ENCODE data around the gene PLCL1. TPM values are rescaled to one million over a fixed set of nuclear protein-coding genes. Genes with fewer than 3 reads are reported as not detected.
A peak's percentile ranks its signal among the peaks of the same experiment; 100 is the strongest.

PLCL1 gene
- total and polyA plus RNA-seq, 2 donors (not counting 3 experiments of a cell fraction or from before 2014, with no cell fraction given) = 0.79 to 3.4 TPM

DNA sequence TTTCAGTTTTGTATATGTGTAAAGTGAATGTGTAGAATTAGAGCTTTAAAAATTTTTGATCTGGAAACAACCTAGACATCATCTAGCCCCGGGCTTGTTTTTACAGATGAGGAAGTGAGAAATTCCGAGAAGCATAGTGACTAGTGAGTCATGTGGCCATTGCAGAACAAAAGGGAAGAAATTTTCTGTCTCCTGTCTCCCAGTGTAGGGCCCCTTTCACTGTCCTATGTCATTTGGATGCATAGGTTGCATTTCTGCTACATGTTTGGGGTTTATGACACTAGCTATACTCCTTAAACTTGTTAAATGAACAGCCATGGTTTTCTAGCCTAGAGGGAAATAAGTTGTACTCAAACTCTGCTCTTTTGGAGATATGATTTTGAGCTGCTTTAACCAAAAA is 84.6 kb downstream of the PLCL1 start:
- CTCF ChIA-PET = interaction anchor here (1.3 kb wide), 1 partner anchor 238 kb away, joined by 5 read pairs; no protein-coding TSS in a partner anchor
- Histone ChIP-seq H3K27me3 (ENCODE audit: control insufficient read depth in 2 of 2, insufficient read depth in 2 of 2, low read length in 2 of 2) (no peaks in the 10 kb centered on the region), H3K36me3 (ENCODE audit: control insufficient read depth in 2 of 2, extremely low read depth in 1 of 2, insufficient read depth in 2 of 2, low read length in 2 of 2) (no peaks in the 10 kb centered on the region), H3K27ac (ENCODE audit: insufficient read depth, low read depth, low read length) (peak overlapping the region; percentile 34), H3K9me1 (replicated peaks; ENCODE audit: control insufficient read depth, extremely low read depth, insufficient read depth, low read length) (no peaks in the 10 kb centered on the region), H4K20me1 (replicated peaks; ENCODE audit: control insufficient read depth, extremely low read depth, insufficient read depth, low read length) (no peaks in the 10 kb centered on the region), H2AFZ (ENCODE audit: low read depth, low read length) (peak overlapping the region; percentile 92), H3K79me2 (ENCODE audit: control insufficient read depth, insufficient read depth, low read length) (no peaks in the 10 kb centered on the region), H3K4me1 (ENCODE audit: control insufficient read depth, extremely low read depth, insufficient read depth, low read length) (peaks cover 17% of the 10 kb centered on the region), H3K9me3 (replicated peaks; ENCODE audit: control insufficient read depth, insufficient read depth, low read length) (no peaks in the 10 kb centered on the region), H3K9ac (replicated peaks; ENCODE audit: extremely low read depth, insufficient read depth, low read length) (no peak overlapping the region), H3K4me2 (ENCODE audit: insufficient read depth, low read length) (peak overlapping the region; percentile 58), H3K4me3 (replicated peaks in 1 of 3; ENCODE audit: insufficient read depth in 1 of 3, low read depth in 1 of 3, low read length in 3 of 3) (no peak overlapping the region)
- dilution Hi-C loops (cut with MboI; ENCODE audit: extremely low pct_ligation_motif_present, low sequenced_read_pairs) (no loop called here), intact Hi-C loops (cut with micrococcal nuclease) (loop anchor here (1.0 kb wide), 1 partner anchor 85 kb away; the partner anchor contains the start of gene PLCL1)
- TF ChIP-seq JUN (IDR thresholded peaks at IDR 0.05; ENCODE audit: borderline replicate concordance, insufficient read depth, insufficient read length, low read depth) (peak; percentile 39), POLR2A (IDR thresholded peaks at IDR 0.05; ENCODE audit: low read depth, low read length) (no peak), FOS (IDR thresholded peaks at IDR 0.05; ENCODE audit: borderline replicate concordance, insufficient read depth, low read length) (peak; percentile 78)
- FAIRE-seq (peak; percentile 85), DNase-seq (ENCODE audit: low read depth, low spot score) (peak; percentile 77)
- BruUV-seq (replicated peaks) = no TSS peak
- POLR2A ChIA-PET = no interaction called here

DNA sequence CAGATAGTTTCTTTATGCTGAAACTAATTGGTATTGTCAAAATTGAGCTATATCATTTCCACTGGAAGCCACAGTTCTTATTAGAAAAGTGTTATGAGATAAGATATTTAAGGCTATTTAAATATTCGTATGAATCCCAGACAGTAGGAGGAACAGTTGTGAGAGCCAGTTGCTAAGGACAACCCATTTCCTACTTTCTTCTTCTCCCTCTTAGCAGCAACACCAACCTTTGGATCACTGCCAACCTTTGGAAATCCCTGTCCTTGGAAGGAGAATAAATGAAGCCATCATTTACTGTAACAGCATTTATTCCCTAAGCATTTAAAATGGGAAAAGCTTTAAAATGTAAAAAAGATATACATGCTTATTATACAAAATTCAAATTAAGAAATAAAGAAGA is 85.8 kb downstream of the PLCL1 start:
- intact Hi-C loops (cut with micrococcal nuclease) = no loop called here
- DNase-seq (ENCODE audit: low read depth, low spot score) (peak; percentile 62), FAIRE-seq (peak; percentile 66)
- H3K4me2 ChIP-seq (ENCODE audit: insufficient read depth, low read length) = no peak overlapping the region
- TF ChIP-seq MYC (IDR thresholded peaks at IDR 0.05; ENCODE audit: low read depth, low read length) (no peak), FOS (IDR thresholded peaks at IDR 0.05; ENCODE audit: borderline replicate concordance, insufficient read depth, low read length) (no peak)
- H3K36me3 ChIP-seq (ENCODE audit: control insufficient read depth in 2 of 2, extremely low read depth in 1 of 2, insufficient read depth in 2 of 2, low read length in 2 of 2) = no peaks in the 10 kb centered on the region
- CTCF ChIA-PET = interaction anchor here (1.1 kb wide), 1 partner anchor 11 kb away, joined by 3 read pairs; no protein-coding TSS in a partner anchor
- no peaks in the 10 kb centered on the region for H3K9me3 ChIP-seq (replicated peaks; ENCODE audit: control insufficient read depth, insufficient read depth, low read length)
- H2AFZ ChIP-seq (ENCODE audit: low read depth, low read length) = no peak overlapping the region
- dilution Hi-C loops (cut with MboI; ENCODE audit: extremely low pct_ligation_motif_present, low sequenced_read_pairs) = no loop called here
- POLR2A ChIA-PET = no interaction called here
- no peaks in the 10 kb centered on the region for H3K9me1 ChIP-seq (replicated peaks; ENCODE audit: control insufficient read depth, extremely low read depth, insufficient read depth, low read length)
- no peak overlapping the region for H3K9ac ChIP-seq (replicated peaks; ENCODE audit: extremely low read depth, insufficient read depth, low read length)
- BruUV-seq (replicated peaks) = no TSS peak
- H3K4me3 ChIP-seq (replicated peaks in 1 of 3; ENCODE audit: insufficient read depth in 1 of 3, low read depth in 1 of 3, low read length in 3 of 3) = no peak overlapping the region
- H3K4me1 ChIP-seq (ENCODE audit: control insufficient read depth, extremely low read depth, insufficient read depth, low read length) = peaks cover 22% of the 10 kb centered on the region
- H3K27me3 ChIP-seq (ENCODE audit: control insufficient read depth in 2 of 2, insufficient read depth in 2 of 2, low read length in 2 of 2) = no peaks in the 10 kb centered on the region
- no peak overlapping the region for H3K27ac ChIP-seq (ENCODE audit: insufficient read depth, low read depth, low read length)
- H4K20me1 ChIP-seq (replicated peaks; ENCODE audit: control insufficient read depth, extremely low read depth, insufficient read depth, low read length) = no peaks in the 10 kb centered on the region
- no peaks in the 10 kb centered on the region for H3K79me2 ChIP-seq (ENCODE audit: control insufficient read depth, insufficient read depth, low read length)
